DMS79 (cell line): Measurements from ENCODE around the gene ANXA4.
"Not testable (repeated sequence)": the region's sequence is repeated elsewhere in the genome, so short reads cannot be mapped to it uniquely, and the experiment has no call there.

Source experiments
- DNase-seq: peaks from one replicate; lab custom pipeline; 2025; lab: John Stamatoyannopoulos, UW

Gene ANXA4

GRCh38 chr2:69720404-69720803 lies 21.5 kb upstream of the ANXA4 start:
- no peak for DNase-seq

GRCh38 chr2:69721022-69721421 lies 20.9 kb upstream of the ANXA4 start:
- no peak for DNase-seq

- no peak for DNase-seq
Measured at GRCh38 chr2:69723791-69724190, 18.1 kb upstream of the ANXA4 start.

- DNase-seq = peak; percentile 50
Measured at GRCh38 chr2:69724540-69725159, 17.3 kb upstream of the ANXA4 start.

- DNase-seq = no peak
Measured at GRCh38 chr2:69725706-69726360, 16.1 kb upstream of the ANXA4 start.

- no peak for DNase-seq
Measured at GRCh38 chr2:69729266-69729665, 12.7 kb upstream of the ANXA4 start.

- DNase-seq = no peak
Measured at GRCh38 chr2:69729781-69730180, 12.2 kb upstream of the ANXA4 start.

- no peak for DNase-seq
Measured at GRCh38 chr2:69731147-69731970, 10.6 kb upstream of the ANXA4 start.

GRCh38 chr2:69733342-69734034 lies 8.4 kb upstream of the ANXA4 start:
- no peak for DNase-seq

- no peak for DNase-seq
Measured at GRCh38 chr2:69734035-69734611, 7.8 kb upstream of the ANXA4 start.

GRCh38 chr2:69734854-69735544 lies 6.9 kb upstream of the ANXA4 start:
- DNase-seq = no peak

GRCh38 chr2:69735686-69736085 lies 6.2 kb upstream of the ANXA4 start:
- no peak for DNase-seq

GRCh38 chr2:69738149-69738548 lies 3.8 kb upstream of the ANXA4 start:
- DNase-seq = not testable (repeated sequence)

- DNase-seq = no peak
Measured at GRCh38 chr2:69740502-69740951, 1.4 kb upstream of the ANXA4 start.

- DNase-seq = no peak
Measured at GRCh38 chr2:69741229-69741574, 732 bp upstream of the ANXA4 start.

GRCh38 chr2:69742322-69742952 lies 503 bp downstream of the ANXA4 start:
- DNase-seq = no peak

- no peak for DNase-seq
Measured at GRCh38 chr2:69743847-69744264, 1.9 kb downstream of the ANXA4 start.

- no peak for DNase-seq
Measured at GRCh38 chr2:69744456-69744855, 2.5 kb downstream of the ANXA4 start.

GRCh38 chr2:69745035-69745434 lies 3.1 kb downstream of the ANXA4 start:
- DNase-seq = no peak

- DNase-seq = no peak
Measured at GRCh38 chr2:69750246-69750645, 8.3 kb downstream of the ANXA4 start.
